CD14-positive monocyte (primary cell): ENCODE measurements around the gene SLC1A7. TPM values are rescaled to one million over a fixed set of nuclear protein-coding genes. Genes with fewer than 3 reads are reported as not detected.

ENCODE experiments used
- DNase-seq, 3 donors: peaks; one replicate each; pipeline ENCODE4 v3.0.0-alpha.2; 2011 to 2022
- H2AFZ ChIP-seq: 2 replicates; pipeline ENCODE4 v1.6.0; 2012; ENCODE audit warnings: mild to moderate bottlenecking, low read depth, low read length, inconsistent platforms; ENCODE audit not compliant: insufficient read depth, poor library complexity, severe bottlenecking
- H3K27ac ChIP-seq, 2 donors: 1 replicate in 1 of 2; 2 replicates in 1 of 2; pipeline ENCODE4 v1.5.1; 2012 to 2013; ENCODE audit warnings: low read length in 2 of 2, control low read depth in 1 of 2, inconsistent platforms in 1 of 2, low read depth in 1 of 2, mild to moderate bottlenecking in 1 of 2
- H3K27me3 ChIP-seq, 2 donors: one replicate each; pipeline versions ENCODE4 v1.6.0 to v1.6.1; 2011 to 2013; ENCODE audit warnings: low read length in 2 of 2; ENCODE audit not compliant: control insufficient read depth in 2 of 2, insufficient read depth in 2 of 2
- H3K36me3 ChIP-seq, 2 donors: replicated peaks in 1 of 2; 1 replicate in 1 of 2; 2 replicates in 1 of 2; pipeline versions ENCODE4 v1.5.1 to v1.6.1; 2012 to 2013; ENCODE audit warnings: low read length in 2 of 2, control low read depth in 1 of 2, inconsistent platforms in 1 of 2, mild to moderate bottlenecking in 1 of 2; ENCODE audit not compliant: insufficient read depth in 2 of 2, control insufficient read depth in 1 of 2
- H3K4me1 ChIP-seq, 2 donors: 1 replicate in 1 of 2; 2 replicates in 1 of 2; pipeline versions ENCODE4 v1.5.1 to v1.6.1; 2012 to 2013; ENCODE audit warnings: low read length in 2 of 2, control low read depth in 1 of 2, inconsistent platforms in 1 of 2, mild to moderate bottlenecking in 1 of 2, moderate library complexity in 1 of 2; ENCODE audit not compliant: insufficient read depth in 2 of 2, control insufficient read depth in 1 of 2
- H3K4me2 ChIP-seq: replicated peaks from 2 replicates; pipeline ENCODE3; 2012; ENCODE audit warnings: low read length, moderate library complexity, mild to moderate bottlenecking; ENCODE audit not compliant: poor library complexity, severe bottlenecking; ENCODE audit errors: extremely low read depth
- H3K4me3 ChIP-seq, 3 experiments: fragments of 200-600 bp in 1 of 3; sonication (generic) in 1 of 3; replicated peaks in 1 of 3; 1 replicate in 2 of 3; 2 replicates in 1 of 3; pipeline ENCODE4 v1.5.1; 2011 to 2013; ENCODE audit warnings: low read length in 3 of 3, mild to moderate bottlenecking in 3 of 3, control low read depth in 2 of 3, low read depth in 2 of 3, inconsistent platforms in 1 of 3, moderate library complexity in 1 of 3
- H3K79me2 ChIP-seq: 2 replicates; pipeline ENCODE4 v1.6.0; 2012; ENCODE audit warnings: mild to moderate bottlenecking, control low read depth, inconsistent platforms, low read length, moderate library complexity; ENCODE audit not compliant: insufficient read depth
- H3K9ac ChIP-seq: 2 replicates; pipeline ENCODE4 v1.6.0; 2017; ENCODE audit warnings: low read length, mild to moderate bottlenecking; ENCODE audit not compliant: insufficient read depth, poor library complexity, severe bottlenecking
- H3K9me3 ChIP-seq, 2 donors: replicated peaks in 1 of 2; 1 replicate in 1 of 2; 2 replicates in 1 of 2; pipeline versions ENCODE4 v1.5.1 to v1.6.1; 2012 to 2013; ENCODE audit warnings: low read length in 2 of 2, control low read depth in 1 of 2; ENCODE audit not compliant: control insufficient read depth in 1 of 2, insufficient read depth in 1 of 2
- H4K20me1 ChIP-seq: 2 replicates; pipeline ENCODE4 v1.6.0; 2012; ENCODE audit warnings: mild to moderate bottlenecking, low read length, control low read depth, moderate library complexity; ENCODE audit not compliant: insufficient read depth
- H3K27ac Mint-ChIP-seq, 7 donors: one replicate each; pipeline ENCODE4 v1.8.0; 2020; ENCODE audit warnings: mild to moderate bottlenecking in 7 of 7, mixed read lengths in 7 of 7, moderate library complexity in 6 of 7, inconsistent platforms in 2 of 7
- H3K27me3 Mint-ChIP-seq, 3 donors: one replicate each; pipeline ENCODE4 v1.8.0; 2021 to 2022; ENCODE audit warnings: low read depth in 3 of 3, mild to moderate bottlenecking in 3 of 3, mixed read lengths in 3 of 3, moderate library complexity in 3 of 3, inconsistent platforms in 1 of 3
- H3K36me3 Mint-ChIP-seq, 2 donors: one replicate each; pipeline ENCODE4 v1.8.0; 2020; ENCODE audit warnings: mixed read lengths in 2 of 2, inconsistent platforms in 1 of 2, mild to moderate bottlenecking in 1 of 2
- H3K4me1 Mint-ChIP-seq: one replicate; pipeline ENCODE4 v1.8.0; 2020; ENCODE audit warnings: mild to moderate bottlenecking, mixed read lengths
- H3K4me3 Mint-ChIP-seq, 2 donors: one replicate each; pipeline ENCODE4 v1.8.0; 2020; ENCODE audit warnings: mild to moderate bottlenecking in 2 of 2, mixed read lengths in 2 of 2, moderate library complexity in 1 of 2
- H3K9me3 Mint-ChIP-seq, 7 donors: one replicate each; pipeline ENCODE4 v1.8.0; 2020 to 2022; ENCODE audit warnings: mixed read lengths in 7 of 7, mild to moderate bottlenecking in 6 of 7, moderate library complexity in 6 of 7, inconsistent platforms in 2 of 7
- WGBS: methylation state at CpG from one replicate; pipeline ENCODE4 v1.1.5; 2013; ENCODE audit warnings: missing lambda C conversion rate; ENCODE audit not compliant: insufficient coverage; 5-methylcytosine and 5-hydroxymethylcytosine counted together
- intact Hi-C, 2 donors: fragments of 100-400 bp; cut with micrococcal nuclease; formaldehyde crosslinking; loops; one replicate each; pipeline versions ENCODE4 v1.15.0 to v1.15.1; 2023
- polyA plus RNA-seq, 3 donors: library from polyadenylated mRNA; depleted of rRNA in 1 of 3; unstranded in 2 of 3; stranded (reverse) in 1 of 3; fragments of 300-500 nt in 2 of 3; fragments of >200 nt in 1 of 3; fragmentation: Illumina TruSeq in 2 of 3; gene quantifications; 1 replicate in 2 of 3; 2 replicates in 1 of 3; pipeline ENCODE4 v1.2.3, GENCODE V29; 2012 to 2021
- TF ChIP-seq, protein P1 (sequence below): fragments of 200-600 bp; IDR thresholded peaks from one replicate; pipeline ENCODE4 v1.8.0; 2022; ENCODE audit warnings: antibody characterized with exemption, mild to moderate bottlenecking

The SLC1A7 gene
- polyA plus RNA-seq, 3 donors: not detected

DNA sequence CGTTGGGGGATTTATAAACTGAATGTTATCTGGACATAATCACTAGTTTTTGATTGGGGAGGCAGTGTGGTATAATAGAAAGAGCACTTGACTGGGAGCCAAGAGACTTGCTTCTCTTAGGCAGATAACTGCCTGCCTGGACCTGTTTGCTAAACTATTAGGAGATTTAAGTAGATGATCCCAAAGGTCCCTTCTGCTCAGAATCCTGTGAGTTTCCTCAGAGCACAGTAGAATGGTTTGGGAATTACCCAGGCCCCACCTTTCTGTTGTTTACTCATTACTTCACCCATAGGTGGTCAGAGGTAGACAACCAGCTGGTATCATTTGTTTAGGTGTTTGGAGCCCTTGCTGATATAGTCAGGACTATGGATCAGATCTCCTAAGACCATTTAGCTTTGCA, 90.8 kb downstream of the SLC1A7 start:
- Histone ChIP-seq H3K27me3 (no peaks in the 10 kb centered on the region), H3K4me1 (no peaks in the 10 kb centered on the region), H3K79me2 (no peaks in the 10 kb centered on the region), H3K9me3 (no peaks in the 10 kb centered on the region), H3K4me2 (no peak overlapping the region), H3K4me3 (no peak overlapping the region), H4K20me1 (no peaks in the 10 kb centered on the region), H2AFZ (no peak overlapping the region), H3K36me3 (peaks cover 31 to 70% of the 10 kb centered on the region in 2 donors), H3K9ac (no peak overlapping the region), H3K27ac (no peak overlapping the region)
- Mint-ChIP-seq H3K36me3 (peaks cover 63 to 70% of the 10 kb centered on the region in 2 donors), H3K9me3 (no peaks in the 10 kb centered on the region), H3K4me1 (no peaks in the 10 kb centered on the region), H3K4me3 (no peak overlapping the region), H3K27me3 (peaks cover 0 to 2% (median 2%) of the 10 kb centered on the region in 3 donors), H3K27ac (no peak overlapping the region)
- intact Hi-C loops: no loop called here
- no peak for DNase-seq
- TF ChIP-seq, protein P1, sequence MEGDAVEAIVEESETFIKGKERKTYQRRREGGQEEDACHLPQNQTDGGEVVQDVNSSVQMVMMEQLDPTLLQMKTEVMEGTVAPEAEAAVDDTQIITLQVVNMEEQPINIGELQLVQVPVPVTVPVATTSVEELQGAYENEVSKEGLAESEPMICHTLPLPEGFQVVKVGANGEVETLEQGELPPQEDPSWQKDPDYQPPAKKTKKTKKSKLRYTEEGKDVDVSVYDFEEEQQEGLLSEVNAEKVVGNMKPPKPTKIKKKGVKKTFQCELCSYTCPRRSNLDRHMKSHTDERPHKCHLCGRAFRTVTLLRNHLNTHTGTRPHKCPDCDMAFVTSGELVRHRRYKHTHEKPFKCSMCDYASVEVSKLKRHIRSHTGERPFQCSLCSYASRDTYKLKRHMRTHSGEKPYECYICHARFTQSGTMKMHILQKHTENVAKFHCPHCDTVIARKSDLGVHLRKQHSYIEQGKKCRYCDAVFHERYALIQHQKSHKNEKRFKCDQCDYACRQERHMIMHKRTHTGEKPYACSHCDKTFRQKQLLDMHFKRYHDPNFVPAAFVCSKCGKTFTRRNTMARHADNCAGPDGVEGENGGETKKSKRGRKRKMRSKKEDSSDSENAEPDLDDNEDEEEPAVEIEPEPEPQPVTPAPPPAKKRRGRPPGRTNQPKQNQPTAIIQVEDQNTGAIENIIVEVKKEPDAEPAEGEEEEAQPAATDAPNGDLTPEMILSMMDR: no peak
- WGBS: 89% methylated on average over 1 of the region's 1 CpG

DNA sequence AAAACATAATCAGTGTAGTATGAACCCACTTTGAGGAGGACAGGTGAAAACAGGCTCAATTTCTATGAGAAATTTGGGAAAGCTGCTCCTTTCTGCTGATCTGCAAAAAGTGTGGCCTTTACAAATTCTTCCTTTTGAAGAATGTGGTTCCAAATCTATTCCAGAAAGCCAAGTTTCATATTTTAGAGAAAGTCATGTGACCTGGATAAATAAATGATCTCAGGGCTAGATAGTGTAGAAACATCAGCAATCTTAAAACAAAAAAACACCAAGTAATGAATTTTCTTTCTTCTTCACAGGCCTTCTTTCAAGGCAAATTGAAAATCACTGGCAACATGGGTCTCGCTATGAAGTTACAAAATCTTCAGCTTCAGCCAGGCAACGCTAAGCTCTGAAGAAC, 92.1 kb downstream of the SLC1A7 start:
- H3K9me3 Mint-ChIP-seq: no peaks in the 10 kb centered on the region

More for the DNA sequence above, 92.1 kb downstream of the SLC1A7 start:
- Mint-ChIP-seq H3K4me3 (no peak overlapping the region), H3K4me1 (no peaks in the 10 kb centered on the region), H3K36me3 (peaks cover 68 to 79% of the 10 kb centered on the region in 2 donors), H3K27ac (no peak overlapping the region), H3K27me3 (no peaks in the 10 kb centered on the region)
- H3K4me3 ChIP-seq: no peak overlapping the region
- H3K9ac ChIP-seq: no peak overlapping the region
- no peaks in the 10 kb centered on the region for H3K79me2 ChIP-seq
- no peaks in the 10 kb centered on the region for H3K4me1 ChIP-seq
- DNase-seq: no peak
- WGBS: no CpG with 5 or more reads among the region's 2 CpGs
- H4K20me1 ChIP-seq: no peaks in the 10 kb centered on the region
- H3K9me3 ChIP-seq: no peaks in the 10 kb centered on the region
- no peaks in the 10 kb centered on the region for H3K27me3 ChIP-seq
- H2AFZ ChIP-seq: no peak overlapping the region
- intact Hi-C loops: no loop called here
- peaks cover 31 to 83% of the 10 kb centered on the region in 2 donors for H3K36me3 ChIP-seq
- no peak overlapping the region for H3K4me2 ChIP-seq
- TF ChIP-seq, protein P1: no peak
- H3K27ac ChIP-seq: no peak overlapping the region
